Measurements from ENCODE around the gene CDKAL1.

Gene CDKAL1

DNA sequence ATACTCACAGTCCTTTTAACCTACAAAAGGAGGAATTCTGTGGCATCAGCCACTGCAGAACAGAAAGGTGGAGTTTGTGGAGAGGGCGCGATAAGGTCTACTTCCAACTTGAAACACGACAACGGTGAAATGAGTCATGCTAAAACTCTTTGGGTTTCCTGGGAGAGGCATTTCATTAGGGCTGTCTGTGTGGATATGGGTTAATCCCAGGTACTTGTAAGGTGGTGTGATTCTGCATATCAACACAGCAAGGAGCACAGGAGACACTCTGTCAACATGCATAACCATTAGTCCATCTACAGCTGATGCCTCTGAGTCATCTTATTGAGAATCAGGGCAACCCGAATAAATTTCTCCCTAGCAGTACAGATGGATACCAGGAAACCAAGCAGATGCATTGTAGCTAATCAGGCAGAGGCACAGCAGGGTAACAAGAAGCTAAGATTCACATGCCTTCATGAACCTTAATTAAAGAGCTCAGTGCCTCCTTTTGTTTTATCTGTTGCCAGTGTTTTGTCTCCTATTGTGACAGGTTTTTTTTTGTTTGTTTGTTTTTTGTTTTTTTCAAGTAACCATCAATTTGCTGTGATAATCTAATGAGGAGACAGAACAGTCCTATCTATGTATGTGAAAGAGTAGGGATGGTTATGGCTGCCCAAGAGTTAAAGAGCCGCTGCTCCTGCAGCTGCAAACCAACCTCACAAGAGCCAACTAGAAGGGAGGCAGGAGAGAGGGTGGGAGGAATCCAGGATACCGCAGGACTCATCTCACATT is 743.5 kb downstream of the CDKAL1 start:
- Histone ChIP-seq H3K36me3 (ENCODE audit: insufficient read depth, low read length) (no peaks in the 10 kb centered on the region), H3K79me2 (ENCODE audit: insufficient read depth, low read length) (no peaks in the 10 kb centered on the region), H3K9me3 (ENCODE audit: insufficient read depth, low read depth, low read length) (no peaks in the 10 kb centered on the region), H3F3A (ENCODE audit: low read depth) (no peaks in the 10 kb centered on the region), H3K27me3 (ENCODE audit: insufficient read depth, low read length, poor library complexity, severe bottlenecking) (no peaks in the 10 kb centered on the region), H3K4me1 (ENCODE audit: insufficient read depth, low read length, poor library complexity, severe bottlenecking) (no peaks in the 10 kb centered on the region), H2AFZ (ENCODE audit: low read length) (no peak overlapping the region), H4K20me1 (ENCODE audit: insufficient read depth, low read length, poor library complexity, severe bottlenecking) (no peaks in the 10 kb centered on the region), H3K4me3 (ENCODE audit: low read length, poor library complexity, severe bottlenecking) (no peak overlapping the region), H3K9me2 (replicated peaks; ENCODE audit: low read depth, low read length) (0 out of 2 replicates have a peak, but pooled peaks cover 4% of the 10 kb centered on the region), H3K4me2 (ENCODE audit: low read depth, low read length, poor library complexity, severe bottlenecking) (no peak overlapping the region), H3K9ac (ENCODE audit: low read depth, low read length, poor library complexity, severe bottlenecking) (no peak overlapping the region)
- no peak for TF ChIP-seq EZH2phosphoT487 (IDR thresholded peaks at IDR 0.05; ENCODE audit: borderline replicate concordance)
- TF ChIP-seq, protein P1, sequence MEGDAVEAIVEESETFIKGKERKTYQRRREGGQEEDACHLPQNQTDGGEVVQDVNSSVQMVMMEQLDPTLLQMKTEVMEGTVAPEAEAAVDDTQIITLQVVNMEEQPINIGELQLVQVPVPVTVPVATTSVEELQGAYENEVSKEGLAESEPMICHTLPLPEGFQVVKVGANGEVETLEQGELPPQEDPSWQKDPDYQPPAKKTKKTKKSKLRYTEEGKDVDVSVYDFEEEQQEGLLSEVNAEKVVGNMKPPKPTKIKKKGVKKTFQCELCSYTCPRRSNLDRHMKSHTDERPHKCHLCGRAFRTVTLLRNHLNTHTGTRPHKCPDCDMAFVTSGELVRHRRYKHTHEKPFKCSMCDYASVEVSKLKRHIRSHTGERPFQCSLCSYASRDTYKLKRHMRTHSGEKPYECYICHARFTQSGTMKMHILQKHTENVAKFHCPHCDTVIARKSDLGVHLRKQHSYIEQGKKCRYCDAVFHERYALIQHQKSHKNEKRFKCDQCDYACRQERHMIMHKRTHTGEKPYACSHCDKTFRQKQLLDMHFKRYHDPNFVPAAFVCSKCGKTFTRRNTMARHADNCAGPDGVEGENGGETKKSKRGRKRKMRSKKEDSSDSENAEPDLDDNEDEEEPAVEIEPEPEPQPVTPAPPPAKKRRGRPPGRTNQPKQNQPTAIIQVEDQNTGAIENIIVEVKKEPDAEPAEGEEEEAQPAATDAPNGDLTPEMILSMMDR (conservative IDR thresholded peaks at IDR 0.05; ENCODE audit: low read length) = no peak

DNA sequence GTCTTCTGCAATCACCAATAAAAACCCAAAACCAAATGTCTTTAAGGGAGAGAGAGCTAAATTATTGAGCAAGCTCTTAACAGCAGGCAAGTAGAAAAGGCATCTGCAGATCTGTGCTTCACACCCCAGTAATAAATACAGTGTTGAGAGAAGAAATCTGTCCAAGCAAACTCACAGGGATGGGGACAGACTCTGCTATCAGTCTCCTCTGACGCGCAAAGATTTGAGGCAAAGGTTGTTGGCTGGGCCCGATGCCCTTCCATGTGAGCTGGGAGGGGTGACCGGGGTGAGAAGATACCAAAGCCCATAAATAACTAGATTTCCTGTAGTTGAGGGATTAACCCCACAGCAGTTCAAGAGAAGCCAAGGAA is 744.1 kb downstream of the CDKAL1 start:
- Histone ChIP-seq H3K9ac (ENCODE audit: low read depth, low read length, poor library complexity, severe bottlenecking) (no peak overlapping the region), H3F3A (ENCODE audit: low read depth) (no peaks in the 10 kb centered on the region), H3K27me3 (ENCODE audit: insufficient read depth, low read length, poor library complexity, severe bottlenecking) (no peaks in the 10 kb centered on the region), H3K36me3 (ENCODE audit: insufficient read depth, low read length) (no peaks in the 10 kb centered on the region), H4K20me1 (ENCODE audit: insufficient read depth, low read length, poor library complexity, severe bottlenecking) (no peaks in the 10 kb centered on the region), H2AFZ (ENCODE audit: low read length) (no peak overlapping the region), H3K4me2 (ENCODE audit: low read depth, low read length, poor library complexity, severe bottlenecking) (no peak overlapping the region), H3K79me2 (ENCODE audit: insufficient read depth, low read length) (no peaks in the 10 kb centered on the region), H3K9me2 (replicated peaks; ENCODE audit: low read depth, low read length) (0 out of 2 replicates have a peak, but pooled peaks cover 4% of the 10 kb centered on the region), H3K9me3 (ENCODE audit: insufficient read depth, low read depth, low read length) (no peaks in the 10 kb centered on the region), H3K4me1 (ENCODE audit: insufficient read depth, low read length, poor library complexity, severe bottlenecking) (no peaks in the 10 kb centered on the region), H3K4me3 (ENCODE audit: low read length, poor library complexity, severe bottlenecking) (no peak overlapping the region)
- TF ChIP-seq, protein P1 (conservative IDR thresholded peaks at IDR 0.05; ENCODE audit: low read length) = no peak
- no peak for TF ChIP-seq EZH2phosphoT487 (IDR thresholded peaks at IDR 0.05; ENCODE audit: borderline replicate concordance)

DNA sequence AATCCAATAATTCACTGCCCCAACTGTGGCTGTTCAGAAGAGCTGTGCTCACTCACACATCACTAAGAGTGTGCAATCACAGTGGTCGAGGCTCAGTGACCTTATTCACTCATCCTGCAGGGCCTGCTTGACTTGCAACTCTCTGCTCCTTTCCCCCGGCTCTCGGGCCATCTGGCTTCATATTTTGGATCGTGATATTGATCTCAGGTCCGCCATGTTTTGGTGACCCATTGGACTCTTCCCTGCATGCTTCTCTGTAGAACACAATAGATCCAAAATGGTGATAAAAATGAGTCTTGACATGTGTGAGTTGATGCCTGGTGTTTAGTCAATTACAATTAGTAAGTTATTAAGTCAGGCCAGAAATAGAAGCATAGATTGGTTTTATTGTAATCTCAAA is 745.4 kb downstream of the CDKAL1 start:
- Histone ChIP-seq H3K9ac (ENCODE audit: low read depth, low read length, poor library complexity, severe bottlenecking) (no peak overlapping the region), H3K4me1 (ENCODE audit: insufficient read depth, low read length, poor library complexity, severe bottlenecking) (peaks cover under 1% of the 10 kb centered on the region), H3K9me2 (replicated peaks; ENCODE audit: low read depth, low read length) (0 out of 2 replicates have a peak, but pooled peaks cover 4% of the 10 kb centered on the region), H3K27me3 (ENCODE audit: insufficient read depth, low read length, poor library complexity, severe bottlenecking) (no peaks in the 10 kb centered on the region), H3K9me3 (ENCODE audit: insufficient read depth, low read depth, low read length) (no peaks in the 10 kb centered on the region), H2AFZ (ENCODE audit: low read length) (no peak overlapping the region), H3K36me3 (ENCODE audit: insufficient read depth, low read length) (no peaks in the 10 kb centered on the region), H4K20me1 (ENCODE audit: insufficient read depth, low read length, poor library complexity, severe bottlenecking) (no peaks in the 10 kb centered on the region), H3K79me2 (ENCODE audit: insufficient read depth, low read length) (no peaks in the 10 kb centered on the region), H3F3A (ENCODE audit: low read depth) (no peaks in the 10 kb centered on the region), H3K4me3 (ENCODE audit: low read length, poor library complexity, severe bottlenecking) (no peak overlapping the region), H3K4me2 (ENCODE audit: low read depth, low read length, poor library complexity, severe bottlenecking) (no peak overlapping the region)
- TF ChIP-seq, protein P1 (conservative IDR thresholded peaks at IDR 0.05; ENCODE audit: low read length) = no peak
- no peak for TF ChIP-seq EZH2phosphoT487 (IDR thresholded peaks at IDR 0.05; ENCODE audit: borderline replicate concordance)
